Heart left ventricle (tissue), 16 donors: ENCODE data around the gene RAB7B. TPM values are rescaled to one million over a fixed set of nuclear protein-coding genes. Genes with fewer than 3 reads are reported as not detected.

Source experiments
- ATAC-seq, 4 donors: fragments of 200-7000 bp; cut with Tn5 transposase; one replicate each; pipeline ENCODE4 v1.9.1; 2020 to 2022; ENCODE audit warnings: moderate library complexity in 4 of 4, mild to moderate bottlenecking in 3 of 4, moderate number of reproducible peaks in 1 of 4
- DNase-seq, 5 donors: peaks; one replicate each; pipeline ENCODE4 v3.0.0-alpha.2; 2020
- H3K27ac ChIP-seq, 12 donors: fragments of 200-600 bp; sonication (generic) in 4 of 12; one replicate each; pipeline versions ENCODE4 v1.5.0 to v1.8.0; 2016 to 2022; ENCODE audit warnings: mild to moderate bottlenecking in 2 of 12
- H3K27me3 ChIP-seq, 9 donors: fragments of 200-600 bp; sonication (generic) in 2 of 9; one replicate each; pipeline versions ENCODE4 v1.5.1 to v1.8.0; 2016 to 2022; ENCODE audit warnings: mild to moderate bottlenecking in 3 of 9
- H3K36me3 ChIP-seq, 9 donors: fragments of 200-600 bp; sonication (generic) in 2 of 9; one replicate each; pipeline versions ENCODE4 v1.5.0 to v1.8.0; 2018 to 2022; ENCODE audit warnings: mild to moderate bottlenecking in 2 of 9
- H3K4me1 ChIP-seq, 12 donors: fragments of 200-600 bp; sonication (generic) in 4 of 12; one replicate each; pipeline versions ENCODE4 v1.5.0 to v1.8.0; 2016 to 2022; ENCODE audit warnings: mild to moderate bottlenecking in 3 of 12
- H3K4me3 ChIP-seq, 12 donors: fragments of 200-600 bp; sonication (generic) in 4 of 12; one replicate each; pipeline versions ENCODE4 v1.5.0 to v1.8.0; 2017 to 2022; ENCODE audit warnings: mild to moderate bottlenecking in 9 of 12, moderate library complexity in 4 of 12
- H3K9me3 ChIP-seq, 12 donors: fragments of 200-600 bp; sonication (generic) in 4 of 12; one replicate each; pipeline versions ENCODE4 v1.5.0 to v1.8.0; 2016 to 2022; ENCODE audit warnings: mild to moderate bottlenecking in 1 of 12
- POLR2A ChIP-seq, 2 donors: fragments of 450-650 bp; IDR thresholded peaks; one replicate each; pipeline ENCODE4 v1.6.1; 2017; ENCODE audit warnings: antibody characterized with exemption in 2 of 2, mild to moderate bottlenecking in 2 of 2, moderate library complexity in 2 of 2
- WGBS, 4 donors: extraction: QIAGEN DNeasy Blood & Tissue Kit in 2 of 4; methylation state at CpG; one replicate each; pipeline versions ENCODE4 v1.1.5 to v1.1.7; 2013 to 2018; 5-methylcytosine and 5-hydroxymethylcytosine counted together
- intact Hi-C, 10 donors: fragments of 100-400 bp; cut with DNase I; formaldehyde crosslinking; loops; one replicate each; pipeline versions ENCODE4 v1.11.1 to v1.14.2; 2022
- polyA plus RNA-seq, 2 donors: library from polyadenylated mRNA; stranded (reverse); fragments of 200-250 nt; gene quantifications; one replicate each; pipeline ENCODE4 v1.2.3, GENCODE V29; 2013
- total RNA-seq, 9 donors: library from RNA; depleted of rRNA in 2 of 9; stranded (reverse); fragments of >200 nt in 2 of 9; fragmentation: NEBNext Ultra II Directional in 3 of 9; extraction: Animal tissue kit (Norgen Biotek cat#: 25700) in 3 of 9; gene quantifications; one replicate each; pipeline versions ENCODE4 v1.1.0 to v1.2.4, GENCODE V29; 2016 to 2023
- TF ChIP-seq, protein P1 (sequence below), 12 donors: fragments of 200-600 bp; sonication (generic) in 4 of 12; IDR thresholded peaks; one replicate each; pipeline versions ENCODE4 v1.5.0 to v1.8.0; 2018 to 2022; ENCODE audit warnings: antibody characterized with exemption in 12 of 12, mild to moderate bottlenecking in 5 of 12
- donor health status: ischemic (EF 13 %, LVEDD 7.1; RV severe dilation, severe dysfunction).
- donor health status: healthy with polysubstance abuse.
- donor health status: DM: no; HTN: yes; CAD: no.
- donor health status: DM: no; HTN: no; CAD: no.
- donor health status: ischemic (EF 25% LVEDD 6.9; RV normal size, moderate dysfunction).
- donor health status: ischemic (EF 25% LVEDD 5.7; RV mildly dilated, moderate dysfunction).
- donor health status: healthy.
- donor health status: DM: yes; HTN: yes; CAD: no.
- donor health status: ischemic (EF 35%, LVEDD 5.7; RV mildly dilated, moderate dysfunction).
- donor health status: nonischemic (EF 11% LVEDD 7.7; RV severe dilation, severe dysfunction).
- donor health status: DM: yes; HTN: yes; CAD: no.
- donor health status: PGD.
- donor health status: ischemic (EF 29% LVEDD 5.4; RV normal size, mild dysfunction).
- donor health status: nonischemic (EF 23%, LVEDD 6.1; RV moderate dilation, normal function).

Gene RAB7B
- total and polyA plus RNA-seq, 11 donors = 0.31 to 11.1 (median 1.1) TPM

DNA sequence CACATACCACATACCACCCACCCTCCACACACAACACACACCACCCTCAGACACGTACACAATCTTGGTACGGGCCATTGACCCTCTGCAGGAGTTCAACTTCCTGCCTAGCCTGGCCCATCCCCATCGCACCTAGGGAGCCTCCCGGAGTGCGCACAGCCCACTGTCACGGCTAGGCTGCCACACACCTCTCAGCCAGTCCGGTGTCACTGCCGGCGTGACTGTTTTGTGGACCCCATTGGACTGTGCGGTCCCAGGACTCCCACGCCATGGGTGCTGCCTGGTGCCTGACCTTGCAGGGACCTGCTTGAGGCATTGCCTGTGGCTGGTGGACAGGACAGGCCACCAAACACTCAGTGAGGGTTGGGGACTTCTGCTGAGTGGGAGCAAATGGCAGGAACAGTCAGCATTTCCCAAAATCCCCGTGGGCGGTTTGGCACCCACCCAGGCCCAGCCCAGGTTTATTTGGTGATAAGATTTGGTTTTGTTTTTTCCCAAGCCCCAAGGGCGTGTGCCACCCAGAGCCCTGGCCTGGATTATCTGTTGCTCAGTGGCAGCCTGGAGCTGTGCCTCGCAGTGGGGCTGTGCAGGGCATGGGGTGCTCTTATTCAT, 27.7 kb downstream of the RAB7B start:
- peak overlapping the region in 9 of 12 donors; percentile 65 to 91 (median 82) for H3K27ac ChIP-seq
- 55 to 74% (median 68%) methylated on average over 9 to 15 of the region's 15 CpGs for WGBS, 4 donors

DNA sequence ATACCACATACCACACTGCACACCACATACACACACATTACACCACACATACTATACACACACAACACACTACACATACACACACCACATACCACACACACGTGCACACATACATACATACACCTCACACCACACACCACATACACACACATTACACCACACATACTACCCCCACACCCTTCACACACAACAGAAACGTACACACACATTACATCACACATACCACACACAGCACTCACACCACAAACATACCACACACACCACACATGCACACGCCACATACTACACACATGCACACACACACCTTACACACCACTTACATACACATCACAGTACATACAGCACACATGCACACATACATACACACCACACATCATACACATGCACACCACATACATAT, 28.5 kb downstream of the RAB7B start:
- TF ChIP-seq, protein P1, sequence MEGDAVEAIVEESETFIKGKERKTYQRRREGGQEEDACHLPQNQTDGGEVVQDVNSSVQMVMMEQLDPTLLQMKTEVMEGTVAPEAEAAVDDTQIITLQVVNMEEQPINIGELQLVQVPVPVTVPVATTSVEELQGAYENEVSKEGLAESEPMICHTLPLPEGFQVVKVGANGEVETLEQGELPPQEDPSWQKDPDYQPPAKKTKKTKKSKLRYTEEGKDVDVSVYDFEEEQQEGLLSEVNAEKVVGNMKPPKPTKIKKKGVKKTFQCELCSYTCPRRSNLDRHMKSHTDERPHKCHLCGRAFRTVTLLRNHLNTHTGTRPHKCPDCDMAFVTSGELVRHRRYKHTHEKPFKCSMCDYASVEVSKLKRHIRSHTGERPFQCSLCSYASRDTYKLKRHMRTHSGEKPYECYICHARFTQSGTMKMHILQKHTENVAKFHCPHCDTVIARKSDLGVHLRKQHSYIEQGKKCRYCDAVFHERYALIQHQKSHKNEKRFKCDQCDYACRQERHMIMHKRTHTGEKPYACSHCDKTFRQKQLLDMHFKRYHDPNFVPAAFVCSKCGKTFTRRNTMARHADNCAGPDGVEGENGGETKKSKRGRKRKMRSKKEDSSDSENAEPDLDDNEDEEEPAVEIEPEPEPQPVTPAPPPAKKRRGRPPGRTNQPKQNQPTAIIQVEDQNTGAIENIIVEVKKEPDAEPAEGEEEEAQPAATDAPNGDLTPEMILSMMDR (IDR thresholded peaks at IDR 0.05) = no peak
- no peak for TF ChIP-seq POLR2A (IDR thresholded peaks at IDR 0.05)
- no peaks in the 10 kb centered on the region for H3K9me3 ChIP-seq
- no peaks in the 10 kb centered on the region for H3K27me3 ChIP-seq
- no peak for ATAC-seq
- DNase-seq = no peak
- 84 to 91% (median 88%) methylated on average over 3 of the region's 3 CpGs for WGBS, 4 donors
- H3K4me1 ChIP-seq = peaks cover 0 to 43% (median 17%) of the 10 kb centered on the region in 12 donors
- no peaks in the 10 kb centered on the region for H3K36me3 ChIP-seq
- intact Hi-C loops = loop anchor here (5.0 to 10.0 kb wide), 8 partner anchors 162 to 382 kb away; partner anchors contain the start of gene SLC41A1 (in 1 of the 10)
- no peak overlapping the region for H3K4me3 ChIP-seq
- no peak overlapping the region for H3K27ac ChIP-seq

More for the DNA sequence above, 27.7 kb downstream of the RAB7B start:
- intact Hi-C loops = loop anchor here (5.0 to 10.0 kb wide), 8 partner anchors 163 to 383 kb away; partner anchors contain the start of gene SLC41A1 (in 1 of the 10)
- DNase-seq (no peak), ATAC-seq (peak in 2 of 4 donors; percentile 3 to 5)
- peaks cover 0 to 43% (median 17%) of the 10 kb centered on the region in 12 donors for H3K4me1 ChIP-seq
- H3K4me3 ChIP-seq = no peak overlapping the region
- no peaks in the 10 kb centered on the region for H3K36me3 ChIP-seq
- no peak for TF ChIP-seq POLR2A (IDR thresholded peaks at IDR 0.05)
- TF ChIP-seq, protein P1 (IDR thresholded peaks at IDR 0.05) = no peak
- no peaks in the 10 kb centered on the region for H3K9me3 ChIP-seq
- H3K27me3 ChIP-seq = no peaks in the 10 kb centered on the region

DNA sequence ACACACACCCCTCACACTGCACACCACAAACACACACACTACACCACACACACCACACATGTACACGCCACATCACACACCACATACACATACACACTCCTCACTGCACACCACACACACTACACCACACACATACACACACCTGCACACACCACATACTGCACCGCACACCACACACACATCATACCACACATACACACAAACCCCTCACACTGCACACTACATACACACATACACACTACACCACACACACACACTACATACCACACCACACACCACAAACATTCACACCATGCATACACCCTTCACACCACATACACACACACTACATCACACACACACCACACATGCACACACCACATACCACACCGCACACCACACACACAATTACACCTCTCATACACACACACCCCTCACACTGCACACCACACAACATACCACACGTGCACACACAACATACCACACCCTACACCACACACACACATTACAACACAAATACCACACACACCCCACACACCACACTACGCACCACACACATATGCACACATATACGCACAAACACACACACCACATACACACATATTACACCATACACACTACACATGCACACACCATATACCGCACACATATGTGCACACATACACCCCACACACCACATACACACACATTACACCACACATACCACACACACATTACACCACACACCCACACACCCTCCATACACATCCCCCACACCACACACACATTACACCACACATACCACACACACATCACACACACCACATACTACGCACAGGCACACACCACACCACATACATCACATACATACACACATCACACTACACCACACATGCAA, 29.6 kb downstream of the RAB7B start:
- 95 to 98% (median 97%) methylated on average over 8 of the region's 8 CpGs for WGBS, 4 donors
- no peaks in the 10 kb centered on the region for H3K36me3 ChIP-seq
- H3K27me3 ChIP-seq = no peaks in the 10 kb centered on the region
- no peak for ATAC-seq
- no peak overlapping the region for H3K27ac ChIP-seq
- no peaks in the 10 kb centered on the region for H3K9me3 ChIP-seq
- peaks cover 0 to 43% (median 17%) of the 10 kb centered on the region in 12 donors for H3K4me1 ChIP-seq
- TF ChIP-seq, protein P1 (IDR thresholded peaks at IDR 0.05) = no peak
- no peak for TF ChIP-seq POLR2A (IDR thresholded peaks at IDR 0.05)
- DNase-seq = no peak
- intact Hi-C loops = loop anchor here in 3 of 10 donors (2.0 to 10.0 kb wide), 2 partner anchors 29 to 299 kb away; no protein-coding TSS in a partner anchor
- no peak overlapping the region for H3K4me3 ChIP-seq
